Uterus (tissue), 2 donors: ENCODE measurements around the gene THOC5.

Source experiments
- POLR2A ChIP-seq, 2 donors: fragments of 450-650 bp; IDR thresholded peaks; one replicate each; pipeline ENCODE4 v1.6.1; 2016; ENCODE audit warnings: antibody characterized with exemption in 2 of 2, mild to moderate bottlenecking in 1 of 2, moderate library complexity in 1 of 2
- TF ChIP-seq, protein P1 (sequence below), 4 experiments: fragments of 200-600 bp in 2 of 4; fragments of 450-650 bp in 2 of 4; sonication (generic) in 2 of 4; IDR thresholded peaks; one replicate each; pipeline ENCODE4 v1.5.1; 2016 to 2019; ENCODE audit warnings: antibody characterized with exemption in 4 of 4, mild to moderate bottlenecking in 2 of 4, moderate library complexity in 1 of 4

DNA sequence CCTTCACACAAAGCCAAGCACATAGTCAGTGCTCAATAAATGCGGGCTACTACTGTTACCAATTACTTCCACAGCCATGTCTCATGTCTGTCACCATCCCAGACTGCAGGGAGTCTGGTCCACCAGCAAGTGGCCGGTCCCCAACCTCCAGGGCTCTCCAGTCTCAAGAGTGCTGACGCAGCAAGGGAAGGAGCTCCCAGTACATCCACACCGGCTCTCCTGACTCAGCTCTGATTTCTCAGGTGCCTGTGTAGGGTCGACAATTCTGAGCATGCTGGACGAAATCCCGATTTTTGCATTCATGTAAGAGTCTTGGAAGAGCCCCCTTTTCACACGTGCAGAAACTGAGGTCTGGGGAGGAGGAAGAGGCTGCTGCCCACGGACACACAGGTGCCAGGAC, 83.8 kb downstream of the THOC5 start:
- TF ChIP-seq POLR2A (IDR thresholded peaks at IDR 0.05): no peak
- TF ChIP-seq, protein P1, sequence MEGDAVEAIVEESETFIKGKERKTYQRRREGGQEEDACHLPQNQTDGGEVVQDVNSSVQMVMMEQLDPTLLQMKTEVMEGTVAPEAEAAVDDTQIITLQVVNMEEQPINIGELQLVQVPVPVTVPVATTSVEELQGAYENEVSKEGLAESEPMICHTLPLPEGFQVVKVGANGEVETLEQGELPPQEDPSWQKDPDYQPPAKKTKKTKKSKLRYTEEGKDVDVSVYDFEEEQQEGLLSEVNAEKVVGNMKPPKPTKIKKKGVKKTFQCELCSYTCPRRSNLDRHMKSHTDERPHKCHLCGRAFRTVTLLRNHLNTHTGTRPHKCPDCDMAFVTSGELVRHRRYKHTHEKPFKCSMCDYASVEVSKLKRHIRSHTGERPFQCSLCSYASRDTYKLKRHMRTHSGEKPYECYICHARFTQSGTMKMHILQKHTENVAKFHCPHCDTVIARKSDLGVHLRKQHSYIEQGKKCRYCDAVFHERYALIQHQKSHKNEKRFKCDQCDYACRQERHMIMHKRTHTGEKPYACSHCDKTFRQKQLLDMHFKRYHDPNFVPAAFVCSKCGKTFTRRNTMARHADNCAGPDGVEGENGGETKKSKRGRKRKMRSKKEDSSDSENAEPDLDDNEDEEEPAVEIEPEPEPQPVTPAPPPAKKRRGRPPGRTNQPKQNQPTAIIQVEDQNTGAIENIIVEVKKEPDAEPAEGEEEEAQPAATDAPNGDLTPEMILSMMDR (IDR thresholded peaks at IDR 0.05): no peak
